HG03558 (cell line): ENCODE measurements around the gene ACTR5.
A peak's percentile ranks its signal among the peaks of the same experiment; 100 is the strongest.

Source experiments
- ATAC-seq: cut with Tn5 transposase; IDR thresholded peaks from one replicate; pipeline ENCODE4 v1.9.1; 2021; ENCODE audit warnings: moderate number of reproducible peaks; ENCODE audit not compliant: unreplicated experiment; ENCODE audit errors: extremely low read depth

ACTR5 gene

GRCh38 chr20:38748097-38748860 is at the start of gene ACTR5:
Gene ACTR5 (plus strand): TSS chr20:38748460. CDS start chr20:38748479, 19 bp downstream.
- peak; percentile 57 for ATAC-seq

- no peak for ATAC-seq
Observed at GRCh38 chr20:38698541-38698940, 49.7 kb upstream of the ACTR5 start.

- no peak for ATAC-seq
Observed at GRCh38 chr20:38700141-38700540, 48.1 kb upstream of the ACTR5 start.

- no peak for ATAC-seq
Observed at GRCh38 chr20:38700926-38701325, 47.3 kb upstream of the ACTR5 start.

- ATAC-seq: no peak
Observed at GRCh38 chr20:38703526-38703925, 44.7 kb upstream of the ACTR5 start.

- no peak for ATAC-seq
Observed at GRCh38 chr20:38704136-38704535, 44.1 kb upstream of the ACTR5 start.

GRCh38 chr20:38706509-38706908 is 41.8 kb upstream of the ACTR5 start:
- no peak for ATAC-seq

- no peak for ATAC-seq
Observed at GRCh38 chr20:38714308-38714707, 34.0 kb upstream of the ACTR5 start.

- no peak for ATAC-seq
Observed at GRCh38 chr20:38715646-38716045, 32.6 kb upstream of the ACTR5 start.

GRCh38 chr20:38722683-38723016 is 25.6 kb upstream of the ACTR5 start:
- ATAC-seq: no peak

- no peak for ATAC-seq
Observed at GRCh38 chr20:38723017-38723847, 25.0 kb upstream of the ACTR5 start.

GRCh38 chr20:38723848-38724625 is 24.2 kb upstream of the ACTR5 start, which contains the start of gene SLC32A1:
Gene SLC32A1 (plus strand): TSS chr20:38724486. CDS start chr20:38724725, 239 bp downstream.
- no peak for ATAC-seq

- ATAC-seq: no peak
Observed at GRCh38 chr20:38724626-38725147, 23.6 kb upstream of the ACTR5 start.

GRCh38 chr20:38725148-38725901 is 22.9 kb upstream of the ACTR5 start:
- no peak for ATAC-seq

GRCh38 chr20:38725931-38726803 is 22.1 kb upstream of the ACTR5 start:
- no peak for ATAC-seq

- ATAC-seq: no peak
Observed at GRCh38 chr20:38726804-38727606, 21.3 kb upstream of the ACTR5 start.

- no peak for ATAC-seq
Observed at GRCh38 chr20:38727607-38728190, 20.6 kb upstream of the ACTR5 start.
